Gastrocnemius medialis (tissue), 4 donors: ENCODE data around the gene ATP5PD. TPM values are rescaled to one million over a fixed set of nuclear protein-coding genes. Genes with fewer than 3 reads are reported as not detected.

ENCODE experiments used
- ATAC-seq, 2 donors: fragments of 150-250 bp; one replicate each; pipeline ENCODE4 v1.9.1; 2016
- DNase-seq, 2 donors: peaks; one replicate each; pipeline ENCODE4 v3.0.0-alpha.2; 2019
- H3K27ac ChIP-seq, 4 donors: fragments of 200-600 bp; sonication (generic); 1 replicate in 1 of 4; 2 replicates in 3 of 4; pipeline ENCODE4 v1.5.1; 2016 to 2018; ENCODE audit warnings: mild to moderate bottlenecking in 2 of 4, moderate library complexity in 1 of 4
- H3K27me3 ChIP-seq, 3 donors: fragments of 200-600 bp; sonication (generic) in 2 of 3; 1 replicate in 1 of 3; 2 replicates in 2 of 3; pipeline versions ENCODE4 v1.5.1 to v1.6.0; 2016 to 2019; ENCODE audit warnings: mild to moderate bottlenecking in 1 of 3, moderate library complexity in 1 of 3
- H3K36me3 ChIP-seq, 2 donors: fragments of 200-600 bp; sonication (generic) in 1 of 2; one replicate each; pipeline ENCODE4 v1.5.1; 2017 to 2018
- H3K4me1 ChIP-seq, 2 donors: fragments of 200-600 bp; sonication (generic) in 1 of 2; one replicate each; pipeline ENCODE4 v1.5.1; 2016 to 2017; ENCODE audit warnings: mild to moderate bottlenecking in 2 of 2
- H3K4me3 ChIP-seq, 4 donors: fragments of 200-600 bp; sonication (generic) in 3 of 4; 1 replicate in 1 of 4; 2 replicates in 3 of 4; pipeline ENCODE4 v1.5.1; 2016 to 2019; ENCODE audit warnings: mild to moderate bottlenecking in 2 of 4
- H3K9me3 ChIP-seq, 3 donors: fragments of 200-600 bp; sonication (generic) in 2 of 3; 1 replicate in 1 of 3; 2 replicates in 2 of 3; pipeline ENCODE4 v1.5.1; 2016 to 2019
- POLR2A ChIP-seq, 2 donors: fragments of 450-650 bp; IDR thresholded peaks; one replicate each; pipeline ENCODE4 v1.6.1; 2017; ENCODE audit warnings: antibody characterized with exemption in 2 of 2, mild to moderate bottlenecking in 2 of 2, moderate library complexity in 2 of 2
- in situ Hi-C, 4 donors: fragments of 200-750 bp; cut with MboI; loops; one replicate each; pipeline versions ENCODE4 v1.15.0 to v1.8.0; 2017; ENCODE audit warnings: low sequenced_read_pairs in 4 of 4
- intact Hi-C: fragments of 100-400 bp; cut with DNase I; formaldehyde crosslinking; loops from one replicate; pipeline ENCODE4 v1.15.1; 2023; ENCODE audit warnings: low total_unique reads
- total RNA-seq, 4 donors: library from RNA; depleted of rRNA; stranded (reverse); fragments of >200 nt; gene quantifications; one replicate each; pipeline versions ENCODE4 v1.1.0 to v1.2.3, GENCODE V29; 2016
- TF ChIP-seq, protein P1 (sequence below), 5 experiments: fragments of 450-650 bp in 3 of 5; fragments of 200-600 bp in 2 of 5; sonication (generic) in 2 of 5; IDR thresholded peaks in 4 of 5; conservative IDR thresholded peaks in 1 of 5; 1 replicate in 4 of 5; 2 replicates in 1 of 5; pipeline ENCODE4 v1.5.1; 2016 to 2019; ENCODE audit warnings: antibody characterized with exemption in 5 of 5, mild to moderate bottlenecking in 3 of 5, moderate library complexity in 3 of 5

ATP5PD gene
- total RNA-seq, 4 donors from 2014 or later, result 377 to 495 (median 491) TPM

DNA sequence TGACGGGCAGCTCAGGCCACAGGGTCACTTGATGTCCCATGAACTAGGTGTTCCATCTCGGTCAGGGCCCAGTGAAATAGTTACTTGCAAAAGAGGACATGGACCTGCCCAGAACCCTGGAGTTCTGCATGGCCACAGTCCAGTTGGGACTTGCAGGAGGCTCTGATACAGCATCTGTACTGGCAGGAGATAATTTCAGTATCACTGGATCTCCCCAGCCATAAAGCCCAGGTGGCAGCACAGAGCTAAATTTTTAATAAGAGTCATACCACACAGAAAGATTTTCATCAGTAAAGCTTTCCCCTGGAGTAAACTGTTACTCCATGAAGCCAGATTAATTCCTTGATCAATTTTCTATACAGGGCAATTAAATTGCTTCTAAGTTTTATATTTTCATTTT, 23.0 kb upstream of the ATP5PD start:
- intact Hi-C loops, result loop anchor here (10.0 kb wide), 1 partner anchor 105 kb away; no protein-coding TSS in a partner anchor
- no peaks in the 10 kb centered on the region for H3K9me3 ChIP-seq
- H3K4me3 ChIP-seq, result no peak overlapping the region
- DNase-seq (no peak), ATAC-seq (no peak)
- H3K36me3 ChIP-seq, result peaks cover 0 to 6% of the 10 kb centered on the region in 2 donors
- H3K27me3 ChIP-seq, result no peaks in the 10 kb centered on the region
- in situ Hi-C loops, result no loop called here
- H3K27ac ChIP-seq, result no peak overlapping the region
- H3K4me1 ChIP-seq, result peaks cover 7 to 14% of the 10 kb centered on the region in 2 donors
- TF ChIP-seq POLR2A (IDR thresholded peaks at IDR 0.05), result no peak
- TF ChIP-seq, protein P1, sequence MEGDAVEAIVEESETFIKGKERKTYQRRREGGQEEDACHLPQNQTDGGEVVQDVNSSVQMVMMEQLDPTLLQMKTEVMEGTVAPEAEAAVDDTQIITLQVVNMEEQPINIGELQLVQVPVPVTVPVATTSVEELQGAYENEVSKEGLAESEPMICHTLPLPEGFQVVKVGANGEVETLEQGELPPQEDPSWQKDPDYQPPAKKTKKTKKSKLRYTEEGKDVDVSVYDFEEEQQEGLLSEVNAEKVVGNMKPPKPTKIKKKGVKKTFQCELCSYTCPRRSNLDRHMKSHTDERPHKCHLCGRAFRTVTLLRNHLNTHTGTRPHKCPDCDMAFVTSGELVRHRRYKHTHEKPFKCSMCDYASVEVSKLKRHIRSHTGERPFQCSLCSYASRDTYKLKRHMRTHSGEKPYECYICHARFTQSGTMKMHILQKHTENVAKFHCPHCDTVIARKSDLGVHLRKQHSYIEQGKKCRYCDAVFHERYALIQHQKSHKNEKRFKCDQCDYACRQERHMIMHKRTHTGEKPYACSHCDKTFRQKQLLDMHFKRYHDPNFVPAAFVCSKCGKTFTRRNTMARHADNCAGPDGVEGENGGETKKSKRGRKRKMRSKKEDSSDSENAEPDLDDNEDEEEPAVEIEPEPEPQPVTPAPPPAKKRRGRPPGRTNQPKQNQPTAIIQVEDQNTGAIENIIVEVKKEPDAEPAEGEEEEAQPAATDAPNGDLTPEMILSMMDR (IDR thresholded peaks at IDR 0.05 in 4 of 5, conservative IDR thresholded peaks at IDR 0.05 in 1 of 5), result no peak

DNA sequence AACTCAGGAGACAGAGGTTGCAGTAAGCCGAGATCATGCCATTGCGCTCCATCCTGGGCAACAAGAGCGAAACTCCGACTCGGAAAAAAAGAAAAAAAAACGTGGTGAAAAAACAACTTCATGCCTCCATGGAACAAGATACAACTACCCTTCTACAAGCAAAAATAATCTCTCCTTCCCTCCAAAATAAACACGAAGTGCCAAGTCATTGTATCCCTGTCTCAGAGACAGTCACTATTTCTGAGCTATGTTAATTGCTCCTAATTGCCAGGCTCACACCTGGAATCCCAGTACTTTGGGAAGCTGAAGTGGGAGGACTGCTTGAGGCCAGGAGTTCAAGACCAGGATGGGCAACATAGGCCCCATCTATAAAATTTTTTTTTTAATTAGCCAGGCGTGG, 22.0 kb upstream of the ATP5PD start:
- intact Hi-C loops (loop anchor here (10.0 kb wide), 1 partner anchor 106 kb away; no protein-coding TSS in a partner anchor), in situ Hi-C loops (no loop called here)
- Histone ChIP-seq H3K27ac (no peak overlapping the region), H3K27me3 (no peaks in the 10 kb centered on the region), H3K36me3 (peaks cover 0 to 16% of the 10 kb centered on the region in 2 donors), H3K4me1 (peaks cover 7 to 8% of the 10 kb centered on the region in 2 donors), H3K9me3 (no peaks in the 10 kb centered on the region), H3K4me3 (no peak overlapping the region)
- DNase-seq, result no peak
- no peak for ATAC-seq
- TF ChIP-seq, protein P1 (IDR thresholded peaks at IDR 0.05 in 4 of 5, conservative IDR thresholded peaks at IDR 0.05 in 1 of 5), result no peak
- no peak for TF ChIP-seq POLR2A (IDR thresholded peaks at IDR 0.05)

DNA sequence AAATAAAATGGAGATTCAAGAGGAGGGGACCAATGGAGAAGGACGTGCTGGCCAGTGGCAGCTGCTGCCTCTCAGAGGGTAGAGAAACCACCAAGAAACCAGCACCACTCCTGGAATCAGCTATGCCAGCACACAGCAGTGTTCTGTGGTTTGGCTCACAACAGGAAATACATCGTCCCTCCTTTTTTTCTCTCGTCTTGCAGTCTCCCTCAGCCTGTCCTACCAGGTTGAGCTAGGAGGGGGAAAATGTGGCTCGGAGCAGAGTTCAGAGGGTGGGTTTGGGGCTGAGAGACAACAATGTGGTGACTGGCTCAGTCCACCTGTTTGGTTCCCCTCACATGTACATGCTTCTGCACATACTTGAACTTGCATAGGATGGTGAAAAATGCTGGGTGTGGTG, 21.1 kb upstream of the ATP5PD start:
- no peak overlapping the region for H3K4me3 ChIP-seq
- H3K27ac ChIP-seq, result no peak overlapping the region
- no peak for ATAC-seq
- intact Hi-C loops (loop anchor here (10.0 kb wide), 1 partner anchor 107 kb away; no protein-coding TSS in a partner anchor), in situ Hi-C loops (no loop called here)
- no peaks in the 10 kb centered on the region for H3K9me3 ChIP-seq
- H3K4me1 ChIP-seq, result peaks cover 7% of the 10 kb centered on the region in 2 donors
- no peak for DNase-seq
- no peaks in the 10 kb centered on the region for H3K27me3 ChIP-seq
- TF ChIP-seq, protein P1 (IDR thresholded peaks at IDR 0.05 in 4 of 5, conservative IDR thresholded peaks at IDR 0.05 in 1 of 5), result no peak
- no peak for TF ChIP-seq POLR2A (IDR thresholded peaks at IDR 0.05)
- H3K36me3 ChIP-seq, result peaks cover 0 to 25% of the 10 kb centered on the region in 2 donors

DNA sequence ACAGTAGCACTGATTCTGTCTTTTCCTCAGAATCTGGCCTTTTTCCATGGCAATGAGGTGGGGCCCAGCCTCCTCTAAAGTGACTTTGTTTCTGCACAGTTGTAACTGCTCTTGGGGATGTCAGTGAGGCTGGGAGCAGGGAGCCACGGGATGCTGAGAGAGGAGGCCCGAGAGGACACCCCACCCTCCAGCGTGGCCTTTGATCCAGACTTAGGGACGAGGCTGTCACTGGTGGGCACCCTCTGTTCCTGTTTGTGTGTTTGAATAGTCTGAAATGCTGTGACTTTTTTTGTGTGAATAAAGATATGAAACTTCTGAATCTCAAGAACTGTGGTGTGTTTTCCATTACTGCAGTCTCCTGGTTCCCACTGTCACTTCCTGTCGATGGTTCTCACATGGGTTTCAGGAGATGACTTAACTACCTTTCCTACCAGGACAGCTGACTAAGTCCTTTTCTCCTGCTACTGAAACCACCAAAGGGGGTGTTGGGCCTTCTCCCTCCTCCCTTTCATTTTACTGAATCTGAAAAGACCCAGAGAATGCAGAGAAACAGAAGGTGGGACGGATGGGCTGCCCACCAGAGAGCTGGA, 18.9 kb upstream of the ATP5PD start:
- in situ Hi-C loops, result no loop called here

More for the DNA sequence above, 18.9 kb upstream of the ATP5PD start:
- Histone ChIP-seq H3K27me3 (no peaks in the 10 kb centered on the region), H3K9me3 (no peaks in the 10 kb centered on the region), H3K4me3 (no peak overlapping the region), H3K36me3 (peaks cover 0 to 47% of the 10 kb centered on the region in 2 donors), H3K27ac (no peak overlapping the region), H3K4me1 (peaks cover 2% of the 10 kb centered on the region in 2 donors)
- intact Hi-C loops, result loop anchor here (10.0 kb wide), 1 partner anchor 109 kb away; no protein-coding TSS in a partner anchor
- TF ChIP-seq, protein P1 (IDR thresholded peaks at IDR 0.05 in 4 of 5, conservative IDR thresholded peaks at IDR 0.05 in 1 of 5), result no peak
- DNase-seq, result no peak
- no peak for ATAC-seq
